ENCODE data around the gene SPZ1.
"Not testable (repeated sequence)": the region's sequence is repeated elsewhere in the genome, so short reads cannot be mapped to it uniquely, and the experiment has no call there.

SPZ1 gene

DNA sequence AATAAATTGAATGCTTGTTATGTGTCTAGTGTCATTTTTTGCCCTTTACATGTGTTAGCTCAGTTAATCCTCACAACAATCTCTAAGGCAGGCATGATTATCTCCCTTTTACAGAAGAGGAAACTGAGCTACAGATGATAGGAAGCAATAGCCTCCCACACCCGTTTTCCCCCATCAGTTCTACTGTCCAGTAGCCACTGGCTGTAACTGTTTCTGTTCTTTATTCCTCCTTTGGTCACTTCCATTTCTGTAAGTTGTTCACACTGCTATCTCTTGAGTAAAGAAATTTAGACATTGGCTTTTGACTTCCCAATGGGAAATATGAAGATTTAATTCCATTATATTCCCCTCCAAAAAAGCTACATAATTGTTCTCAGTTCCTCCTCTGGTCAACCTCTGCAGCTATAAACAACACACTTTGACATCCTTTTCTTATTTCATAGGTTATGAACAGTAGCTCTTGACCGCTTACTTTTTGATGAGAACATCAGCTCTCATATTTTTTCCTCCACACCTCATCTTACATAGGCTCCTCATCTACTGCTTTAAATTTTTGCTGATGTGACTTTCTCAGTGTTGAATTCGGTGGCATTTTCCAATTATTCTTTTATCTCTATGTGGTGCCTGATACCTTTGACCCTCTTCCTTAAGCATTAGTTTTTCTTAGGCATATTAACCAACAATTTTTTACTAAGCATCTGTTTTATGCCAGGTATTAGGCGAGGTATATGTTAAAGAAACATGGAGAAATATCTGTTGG, 21.4 kb downstream of the SPZ1 start:
- no peak for DNase-seq

GRCh38 chr5:80343067-80343466, 23.3 kb downstream of the SPZ1 start:
- DNase-seq = no peak

GRCh38 chr5:80346055-80346454, 26.3 kb downstream of the SPZ1 start:
- DNase-seq = no peak

DNA sequence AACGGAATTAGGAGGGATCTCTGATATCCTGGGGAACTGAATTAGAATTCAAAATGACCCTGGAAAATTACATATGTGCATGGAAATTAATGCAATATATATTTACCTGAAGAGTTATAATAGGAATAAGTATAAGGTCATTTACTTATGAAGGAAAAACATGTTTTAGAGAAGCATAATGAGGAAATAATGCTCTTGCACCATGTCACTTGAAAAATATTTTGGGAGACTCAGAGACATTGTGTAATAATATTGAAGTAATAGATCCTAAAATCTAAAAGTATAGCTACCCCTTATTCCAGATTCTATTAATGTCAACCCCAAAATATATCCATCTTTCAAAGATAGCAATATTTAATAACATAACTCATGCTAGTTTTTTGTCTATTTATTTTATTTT, 28.4 kb downstream of the SPZ1 start:
- no peak for DNase-seq

- DNase-seq = not testable (repeated sequence)
Observed at GRCh38 chr5:80351019-80351418, 31.2 kb downstream of the SPZ1 start.

DNA sequence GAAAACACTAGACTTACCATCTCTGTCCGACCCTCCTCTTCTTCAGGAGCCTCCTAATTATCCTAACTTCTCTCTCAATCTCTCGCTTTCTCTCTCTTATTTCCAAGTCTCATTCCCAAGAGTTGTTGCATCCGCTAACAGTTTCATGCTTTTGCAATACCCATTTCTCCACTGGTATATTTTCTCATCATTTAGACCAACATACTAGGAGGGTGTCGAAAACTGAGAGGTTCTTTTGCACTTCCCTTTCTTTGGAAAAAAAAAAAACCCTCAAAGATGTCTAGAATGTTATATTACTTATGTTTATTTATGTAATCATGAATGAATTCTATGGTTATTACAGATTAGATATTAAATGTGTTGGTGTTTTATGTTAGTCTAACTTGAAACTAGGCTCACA, 35.9 kb downstream of the SPZ1 start:
- no peak for DNase-seq

- DNase-seq = no peak
Observed at GRCh38 chr5:80357671-80358070, 37.9 kb downstream of the SPZ1 start.

GRCh38 chr5:80360914-80361444, 41.2 kb downstream of the SPZ1 start:
- no peak for DNase-seq

- no peak for DNase-seq
Observed at GRCh38 chr5:80364892-80365291, 45.1 kb downstream of the SPZ1 start.

GRCh38 chr5:80368661-80369480, 49.1 kb downstream of the SPZ1 start:
- DNase-seq = no peak

GRCh38 chr5:80369521-80369920, 49.7 kb downstream of the SPZ1 start:
- no peak for DNase-seq

- DNase-seq = no peak
Observed at GRCh38 chr5:80370390-80370789, 50.6 kb downstream of the SPZ1 start.
